CD4-positive, alpha-beta T cell treated with Interleukin-2 at 100 ng/mL for 4 hours (primary cell): Measurements from ENCODE around the gene C3orf70.

ENCODE experiments used
- DNase-seq: peaks from one replicate; pipeline ENCODE4 v3.0.0-alpha.2; 2020; ENCODE audit warnings: low spot score

The C3orf70 gene

GRCh38 chr3:185152410-185153170 is at the start of gene C3orf70:
TSS of gene C3orf70 (minus strand) at chr3:185153060. CDS start at chr3:185152823, 237 bp downstream.
- DNase-seq: no peak

DNA sequence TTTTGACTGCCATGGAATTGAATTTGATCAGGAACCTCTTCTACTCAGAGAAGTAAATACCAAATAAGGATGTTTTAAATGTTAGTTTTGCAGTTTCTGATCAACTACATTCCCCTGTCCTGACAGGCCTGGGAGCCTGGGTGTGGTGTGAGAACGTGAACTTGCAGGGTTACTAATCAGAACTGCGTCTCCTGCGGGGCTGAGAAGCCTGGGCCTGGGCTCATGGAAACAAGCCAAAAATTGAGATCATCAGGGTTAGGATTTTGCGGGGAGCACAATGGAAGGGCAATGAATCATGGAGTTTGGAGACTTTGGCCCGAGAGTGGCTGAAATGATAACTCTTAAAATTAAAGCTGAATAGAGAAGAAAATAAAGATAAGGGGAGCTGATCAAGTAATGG is 47.8 kb upstream of the C3orf70 start:
- DNase-seq: no peak

GRCh38 chr3:185199671-185200070 is 46.8 kb upstream of the C3orf70 start:
- no peak for DNase-seq

- no peak for DNase-seq
These were observed 46.3 kb upstream of the C3orf70 start for GRCh38 chr3:185199206-185199605.

GRCh38 chr3:185197068-185197467 is 44.2 kb upstream of the C3orf70 start:
- DNase-seq: no peak

DNA sequence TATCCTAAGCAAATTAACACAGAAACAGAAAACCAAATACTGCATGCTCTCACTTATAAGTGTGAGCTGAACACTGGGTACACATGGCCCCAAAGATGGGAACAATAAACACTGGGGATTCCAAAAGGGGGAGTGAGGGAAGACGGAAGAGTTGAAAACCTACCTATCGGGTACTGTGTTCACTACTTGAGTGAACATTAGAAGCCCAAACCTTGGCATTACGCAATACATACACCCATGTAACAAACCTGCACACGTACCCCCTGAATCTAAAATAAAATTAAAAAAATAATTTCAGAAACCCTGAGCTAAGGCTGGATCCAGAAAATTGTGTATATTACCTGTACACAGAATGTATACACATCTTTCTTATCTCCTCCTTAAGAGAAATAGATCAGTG is 42.8 kb upstream of the C3orf70 start:
- no peak for DNase-seq

- no peak for DNase-seq
These were observed 36.0 kb upstream of the C3orf70 start for GRCh38 chr3:185188816-185189215.

- DNase-seq: no peak
These were observed 34.5 kb upstream of the C3orf70 start for GRCh38 chr3:185187391-185187790.

GRCh38 chr3:185176750-185177359 is 24.0 kb upstream of the C3orf70 start:
- peak; percentile 27 for DNase-seq

DNA sequence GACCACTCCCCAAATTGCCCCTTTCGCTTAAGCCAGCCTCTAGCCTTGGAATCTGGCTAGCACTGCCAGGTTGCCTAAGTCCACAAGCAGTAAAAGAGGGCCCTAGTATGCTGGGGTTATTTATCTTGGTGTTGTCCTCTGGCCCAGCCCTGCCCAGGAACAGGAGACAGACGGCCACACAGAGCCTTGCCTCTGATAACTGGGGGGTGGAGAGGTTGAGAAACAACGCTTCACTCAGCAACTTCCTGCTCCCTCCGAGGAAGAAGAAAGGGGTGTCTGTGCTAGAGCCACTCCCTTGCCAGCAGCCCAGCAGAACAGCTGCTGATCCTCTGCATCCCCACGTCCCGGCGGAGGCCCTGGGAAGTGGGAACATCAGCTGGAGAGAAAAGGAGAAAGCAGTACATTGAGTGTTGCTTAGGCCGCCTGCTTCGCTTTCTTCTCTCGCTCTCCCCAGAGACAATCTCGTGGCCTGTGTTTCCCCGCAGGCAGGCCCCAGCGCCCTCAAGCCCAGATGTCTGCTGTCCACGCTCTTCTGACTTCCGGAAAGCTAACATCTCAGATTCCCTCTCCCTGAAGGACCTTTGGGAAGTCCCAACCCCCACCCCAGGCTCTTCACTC is 22.6 kb upstream of the C3orf70 start:
- DNase-seq: no peak

DNA sequence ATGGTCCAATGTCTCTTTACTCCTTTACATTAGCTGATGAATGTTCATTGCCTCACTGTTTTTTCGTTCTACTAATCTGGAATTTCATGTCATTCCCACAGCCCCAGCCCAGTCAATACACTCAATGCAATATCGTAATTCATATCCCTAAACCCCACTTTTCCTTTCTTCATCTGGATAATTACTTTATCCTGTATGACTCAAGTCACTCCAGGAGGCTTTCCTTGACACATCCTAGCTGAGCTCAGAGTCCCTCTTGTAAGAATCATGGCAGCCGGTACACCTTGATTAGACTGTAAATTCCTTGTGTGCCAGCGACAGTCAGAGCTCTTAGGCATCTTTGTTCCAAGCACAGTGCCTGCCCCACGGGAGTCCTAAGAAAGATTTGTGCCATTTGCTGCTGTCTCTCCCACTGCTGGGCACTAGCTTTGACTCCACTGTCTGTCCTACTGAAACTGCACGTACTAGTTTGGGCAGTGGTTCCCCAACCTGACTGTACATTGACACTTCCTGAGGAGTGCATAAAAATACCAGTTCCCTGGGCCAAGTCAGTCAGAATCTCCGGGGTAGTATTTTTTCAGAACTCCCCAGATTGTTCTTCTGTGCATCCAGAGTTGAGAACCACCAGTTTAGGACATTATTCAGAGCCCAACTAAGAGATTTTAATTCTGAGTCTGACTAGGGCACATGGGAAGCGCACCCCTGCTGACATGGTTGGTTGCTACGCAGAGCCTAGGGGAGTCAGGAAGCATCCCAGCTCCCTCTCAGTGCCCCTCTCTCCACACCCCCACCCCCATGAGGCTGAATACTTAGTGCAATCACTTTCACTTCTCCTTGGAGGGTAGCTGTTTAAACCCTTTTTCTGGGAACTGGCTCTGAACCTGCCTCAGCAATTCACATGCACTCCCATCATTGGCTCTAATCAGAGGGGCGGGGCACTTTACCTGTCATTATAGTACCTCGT is 19.5 kb upstream of the C3orf70 start:
- no peak for DNase-seq

GRCh38 chr3:185164428-185165217 is 11.8 kb upstream of the C3orf70 start:
- no peak for DNase-seq

GRCh38 chr3:185162634-185163033 is 9.8 kb upstream of the C3orf70 start:
- no peak for DNase-seq

GRCh38 chr3:185161761-185162160 is 8.9 kb upstream of the C3orf70 start:
- DNase-seq: no peak

GRCh38 chr3:185157347-185157746 is 4.5 kb upstream of the C3orf70 start:
- DNase-seq: no peak

DNA sequence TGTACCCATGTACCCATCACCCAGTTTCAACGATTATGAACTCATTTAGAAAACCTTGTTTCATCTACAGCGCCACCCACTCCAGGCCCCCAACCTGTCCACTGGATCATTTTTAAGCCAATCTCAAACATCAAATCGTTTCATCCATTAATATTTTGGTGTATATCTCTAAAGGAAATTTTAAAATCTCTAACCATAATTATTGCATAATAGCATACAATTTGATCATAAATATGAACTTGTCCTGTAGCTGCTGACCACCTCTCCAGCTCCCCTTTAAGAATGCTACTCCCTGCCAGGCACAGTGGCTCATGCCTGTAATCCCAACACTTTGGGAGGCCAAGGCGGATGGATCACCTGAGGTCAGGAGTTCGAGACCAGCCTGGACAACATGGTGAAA is 2.8 kb upstream of the C3orf70 start:
- no peak for DNase-seq

GRCh38 chr3:185153861-185154629 is 1.2 kb upstream of the C3orf70 start:
- no peak for DNase-seq

DNA sequence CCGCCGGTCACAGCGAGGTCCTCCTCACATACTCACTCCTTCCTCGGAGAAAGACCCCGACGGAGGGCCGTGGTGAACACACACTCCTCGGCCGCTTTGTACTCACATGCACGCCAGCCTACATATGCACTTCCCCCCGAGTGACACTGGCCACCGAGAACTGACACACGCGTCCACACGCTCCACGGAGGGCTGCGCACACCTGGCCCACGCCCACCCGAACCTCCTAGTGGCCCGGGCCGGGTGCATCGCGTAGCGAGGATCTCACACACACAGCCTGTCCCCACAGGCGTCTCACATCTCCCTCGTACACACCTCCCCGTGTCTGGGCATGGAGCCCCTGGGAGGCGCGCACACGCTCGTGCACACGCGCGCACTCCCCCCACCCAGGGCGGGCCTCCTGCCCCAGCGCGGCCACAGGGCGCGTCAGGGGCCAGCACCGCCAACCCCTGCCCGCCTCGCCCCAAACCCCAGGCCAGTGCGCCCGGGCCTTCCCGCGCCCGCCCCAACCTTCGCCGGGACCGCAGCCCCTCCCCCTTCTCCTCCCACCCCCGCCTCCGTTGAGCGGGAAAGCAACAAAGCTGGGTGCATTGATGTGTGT is 411 bp upstream of the C3orf70 start:
- DNase-seq: no peak

DNA sequence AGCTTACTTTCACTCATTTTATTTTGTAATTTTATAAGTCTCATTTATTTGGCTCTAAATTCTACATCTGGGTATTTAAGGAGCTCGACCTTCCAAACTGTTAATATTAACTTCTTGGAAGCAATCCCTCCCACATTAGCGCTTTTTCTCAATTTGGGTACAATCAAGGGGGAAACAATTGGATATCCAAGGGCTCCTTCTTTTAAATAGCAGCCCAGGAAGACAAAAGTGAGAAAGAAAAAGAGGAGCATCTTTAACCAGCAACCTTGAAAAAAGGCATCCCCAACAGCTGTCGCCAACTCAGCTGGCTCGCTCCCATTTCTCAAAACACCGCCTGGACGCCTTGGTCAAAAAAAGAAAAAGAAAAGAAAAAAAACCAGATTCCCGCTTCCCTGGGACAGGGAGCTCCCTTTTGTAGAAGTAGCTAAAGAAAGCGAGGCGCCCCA is 873 bp downstream of the C3orf70 start:
- DNase-seq: no peak
